Activated gamma-delta T cell treated with anti-CD3 and anti-CD28 coated beads, Interleukin-2, amount 50 U/mL, for 16 hours (primary cell): ENCODE measurements around the gene GPR78.

Experiments
- DNase-seq: peaks from one replicate; pipeline ENCODE4 v3.0.0-alpha.2; 2020; ENCODE audit warnings: low read depth

The GPR78 gene

DNA sequence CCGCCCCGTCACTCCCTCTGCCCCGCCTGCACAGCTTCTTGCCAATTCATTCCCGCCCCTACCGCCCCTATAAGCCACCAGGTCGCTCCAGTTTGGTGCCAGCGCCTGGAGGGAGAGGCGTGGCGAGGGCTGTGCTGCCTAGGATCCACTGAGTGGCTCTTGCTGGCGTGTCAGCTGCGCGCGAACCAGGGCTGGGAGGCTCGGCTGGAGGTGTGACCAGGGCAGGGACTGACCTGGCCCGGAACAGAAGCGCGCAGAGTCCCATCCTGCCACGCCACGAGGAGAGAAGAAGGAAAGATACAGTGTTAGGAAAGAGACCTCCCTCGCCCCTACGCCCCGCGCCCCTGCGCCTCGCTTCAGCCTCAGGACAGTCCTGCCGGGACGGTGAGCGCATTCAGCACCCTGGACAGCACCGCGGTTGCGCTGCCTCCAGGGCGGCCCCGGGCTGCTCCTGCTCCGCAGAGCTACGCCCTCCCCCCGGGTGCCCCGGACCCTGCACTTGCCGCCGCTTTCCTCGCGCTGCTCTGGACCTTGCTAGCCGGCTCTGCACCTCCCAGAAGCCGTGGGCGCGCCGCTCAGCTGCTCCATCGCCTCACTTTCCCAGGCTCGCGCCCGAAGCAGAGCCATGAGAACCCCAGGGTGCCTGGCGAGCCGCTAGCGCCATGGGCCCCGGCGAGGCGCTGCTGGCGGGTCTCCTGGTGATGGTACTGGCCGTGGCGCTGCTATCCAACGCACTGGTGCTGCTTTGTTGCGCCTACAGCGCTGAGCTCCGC, at the start of gene GPR78:
Gene GPR78 (plus strand): TSS at position 72 of the 773 bp plus-strand sequence. CDS start 591 bp downstream, at position 663.
- no peak for DNase-seq

GRCh38 chr4:8532245-8532781, 47.9 kb upstream of the GPR78 start:
- DNase-seq = no peak

- DNase-seq = no peak
Measured at GRCh38 chr4:8533274-8533865, 46.8 kb upstream of the GPR78 start.

DNA sequence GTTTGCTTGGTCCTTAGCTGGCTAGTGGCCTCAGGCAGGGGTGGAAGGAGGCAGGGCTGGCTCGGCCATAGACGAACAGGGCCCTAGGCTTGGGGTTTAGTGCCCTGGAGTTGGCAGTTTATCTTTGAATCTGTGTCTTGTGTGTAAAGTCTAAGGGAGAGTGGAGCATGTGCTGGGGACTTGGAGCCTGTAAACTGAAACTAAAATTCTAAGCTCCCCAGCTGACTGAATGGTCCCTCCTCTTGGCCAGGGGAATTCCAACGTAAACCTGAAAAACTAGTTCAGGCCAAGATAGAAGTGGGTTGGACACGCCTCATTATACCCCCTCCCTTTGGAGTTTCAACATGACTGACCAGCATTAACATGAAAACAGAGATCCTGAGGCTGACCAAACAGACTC, 46.1 kb upstream of the GPR78 start:
- DNase-seq = no peak

DNA sequence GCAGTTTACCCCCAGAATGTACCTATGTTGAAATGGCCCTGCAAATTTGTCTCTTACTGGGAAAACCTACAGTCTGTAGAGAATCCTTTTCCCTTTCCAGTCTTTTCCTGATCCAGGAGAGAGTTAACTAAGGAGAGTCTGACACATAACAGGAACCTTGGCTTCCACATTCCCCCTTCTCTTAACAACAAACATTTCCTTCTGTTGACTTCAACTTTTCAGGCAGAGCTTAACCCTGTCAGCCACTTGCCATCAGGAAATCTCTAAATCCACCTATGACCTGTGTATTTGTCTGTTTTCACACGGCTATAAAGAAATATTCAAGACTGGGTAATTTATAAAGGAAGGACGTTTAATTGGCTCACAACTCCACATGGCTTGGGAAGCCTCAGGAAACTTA, 45.6 kb upstream of the GPR78 start:
- DNase-seq = no peak

DNA sequence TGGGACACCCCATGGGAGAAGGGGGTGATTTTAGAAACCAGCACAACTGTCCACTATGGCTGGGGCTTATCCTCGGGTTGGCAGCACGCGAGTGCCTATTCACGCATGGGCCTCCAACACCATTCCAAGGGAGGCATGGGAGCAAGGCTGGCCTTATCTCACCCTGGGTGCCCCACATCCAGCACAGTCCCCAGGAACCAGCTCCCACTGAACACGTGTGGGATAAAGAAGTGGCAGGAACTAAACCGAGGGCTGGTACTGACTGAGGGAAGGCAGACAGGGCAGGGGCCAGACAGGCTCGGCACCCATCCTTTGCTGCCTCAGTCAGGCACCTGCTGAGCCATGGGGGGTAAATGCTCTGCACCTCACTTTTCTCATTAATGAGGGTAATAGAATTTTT, 43.7 kb upstream of the GPR78 start:
- no peak for DNase-seq

- no peak for DNase-seq
Measured at GRCh38 chr4:8537041-8537461, 43.1 kb upstream of the GPR78 start.

DNA sequence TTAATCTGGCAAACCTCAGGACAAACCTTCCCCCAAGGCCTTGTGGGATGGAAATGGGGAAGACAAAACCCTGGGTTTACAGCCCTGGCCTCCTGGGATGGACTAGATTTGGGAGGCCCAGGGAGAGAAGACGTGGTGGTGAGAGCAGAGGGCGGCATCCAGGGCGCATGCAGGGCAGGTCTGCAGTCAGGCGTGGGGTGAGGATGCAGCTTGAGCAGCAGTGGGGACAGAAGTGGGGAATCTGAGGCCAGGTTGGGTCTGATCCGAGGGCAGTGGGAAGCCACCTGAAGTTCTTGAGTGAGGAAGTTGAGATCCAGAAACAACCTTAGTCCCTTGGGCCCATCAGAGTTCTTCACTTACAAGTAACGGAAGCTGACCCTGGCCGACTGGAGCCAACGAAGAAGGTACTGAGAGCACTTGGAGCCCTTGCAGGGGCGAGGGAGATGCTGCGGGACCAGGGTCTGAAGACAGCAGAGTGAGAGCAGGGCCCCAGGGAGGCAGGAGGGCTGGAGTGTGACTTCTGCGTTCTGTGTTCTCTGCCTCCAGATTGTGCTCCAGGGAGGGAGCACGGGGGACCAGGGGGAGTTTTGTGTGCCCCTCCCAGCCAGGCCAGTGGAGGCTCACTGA, 42.0 kb upstream of the GPR78 start:
- DNase-seq = no peak

- DNase-seq = no peak
Measured at GRCh38 chr4:8538703-8539567, 41.3 kb upstream of the GPR78 start.

DNA sequence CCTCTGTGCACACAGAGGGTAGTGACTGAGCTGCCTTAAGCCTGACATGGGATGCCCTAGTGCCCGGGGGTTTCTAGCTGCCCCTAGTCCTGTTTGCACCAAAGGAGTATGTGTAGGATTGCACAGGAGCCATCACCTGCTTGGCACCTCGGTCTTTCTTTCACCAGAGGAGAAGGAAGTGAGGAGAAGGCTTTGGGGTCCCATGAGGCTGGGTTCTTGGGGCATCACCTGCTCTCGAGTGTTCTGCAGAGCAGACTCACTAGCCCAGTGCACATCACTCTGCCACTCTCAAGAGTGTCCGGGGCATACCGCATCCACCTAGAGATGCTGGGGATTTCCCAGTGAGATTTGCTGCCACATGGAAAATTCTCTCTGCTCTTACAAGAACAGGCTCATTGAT, 40.5 kb upstream of the GPR78 start:
- no peak for DNase-seq

DNA sequence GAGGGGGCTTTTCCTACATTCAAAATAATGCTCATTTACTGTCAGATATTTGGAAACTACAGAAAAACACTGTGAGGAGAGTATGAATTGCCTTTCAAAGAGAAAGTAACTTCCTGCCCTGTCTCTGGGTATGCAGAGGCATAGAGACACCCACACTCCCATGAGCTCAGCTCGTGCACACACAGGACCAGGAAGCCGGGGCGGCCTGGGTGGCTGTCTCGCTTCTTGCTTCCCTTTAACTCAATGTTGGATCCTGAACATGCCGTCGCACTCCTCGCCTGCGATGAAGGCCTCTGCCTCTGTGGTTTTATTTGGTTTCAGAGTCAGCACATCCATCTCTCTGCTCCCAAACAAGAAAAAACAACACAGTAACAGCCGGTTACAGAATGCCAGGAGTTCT, 40.1 kb upstream of the GPR78 start:
- no peak for DNase-seq

DNA sequence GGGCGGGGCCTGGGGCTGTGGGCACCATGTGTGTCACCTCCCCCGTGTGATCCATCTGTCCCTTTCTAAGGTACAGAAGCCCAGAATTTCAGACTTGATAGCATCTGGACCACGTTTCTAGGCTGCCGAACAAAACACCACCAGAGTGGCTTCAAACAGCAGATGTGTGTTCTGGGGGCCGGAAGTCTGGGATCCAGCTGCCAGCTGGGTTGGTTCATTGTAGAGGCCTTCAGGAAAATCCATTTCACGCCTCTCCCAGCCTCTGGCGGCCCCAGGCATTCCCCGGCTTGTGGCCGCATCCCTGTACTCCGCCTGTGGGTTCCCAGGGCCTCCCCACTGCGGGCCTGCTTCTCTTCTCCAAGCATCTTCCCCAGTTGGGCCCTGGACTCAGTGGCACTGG, 39.6 kb upstream of the GPR78 start:
- no peak for DNase-seq

DNA sequence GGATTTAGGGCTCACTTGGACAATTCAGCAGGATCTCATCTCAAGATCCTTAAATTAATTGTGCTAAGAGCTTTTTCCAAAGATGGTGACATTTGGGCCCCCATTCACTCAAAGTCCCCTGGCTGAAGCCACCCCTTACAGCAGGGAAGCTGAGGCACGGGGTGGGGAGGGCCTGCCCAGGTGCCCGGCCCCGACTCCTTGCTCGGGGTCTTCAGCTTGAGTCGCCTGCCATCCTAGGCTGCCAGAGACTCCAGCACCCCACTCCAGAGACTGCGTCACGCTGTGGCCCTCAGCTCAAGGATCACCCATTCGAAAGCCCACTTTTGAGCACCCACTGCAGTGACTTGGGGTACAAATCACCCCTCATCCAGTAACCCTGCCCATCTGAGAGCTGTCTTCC, 39.2 kb upstream of the GPR78 start:
- DNase-seq = no peak

DNA sequence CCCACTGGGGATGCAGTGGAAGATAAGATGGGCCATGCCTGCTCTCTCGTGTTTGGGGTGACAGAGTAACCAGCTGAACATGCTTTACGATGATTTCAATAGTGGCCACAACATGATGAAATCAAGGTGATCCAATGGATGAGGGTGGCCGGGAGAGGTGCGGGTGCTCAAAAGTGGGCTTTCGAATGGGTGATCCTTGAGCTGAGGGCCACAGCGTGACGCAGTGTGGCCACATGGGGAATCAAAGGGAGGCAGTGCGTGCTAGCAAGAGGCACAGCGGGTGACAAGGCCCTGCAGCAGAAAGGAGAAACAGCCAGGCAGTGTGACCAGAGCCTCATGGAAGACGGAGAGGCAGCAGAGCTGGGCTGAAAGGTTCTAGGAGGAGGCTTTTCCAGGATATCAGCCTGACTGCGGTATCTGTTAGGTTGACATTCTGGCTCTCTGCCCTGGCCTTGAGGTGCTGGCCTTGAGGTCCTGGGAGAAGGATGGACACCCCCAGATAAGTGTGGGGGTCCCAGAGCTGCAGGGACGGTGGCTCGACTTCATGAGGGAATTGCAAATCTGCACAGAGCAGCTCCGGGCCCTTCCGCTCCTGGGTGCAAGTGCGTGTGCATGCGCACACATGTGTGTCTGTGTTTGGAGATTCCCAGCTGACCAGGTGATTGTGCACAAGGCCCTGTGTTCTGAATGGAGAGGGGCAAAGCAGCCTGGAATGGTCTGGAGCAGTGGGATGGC, 38.0 kb upstream of the GPR78 start:
- no peak for DNase-seq

- no peak for DNase-seq
Measured at GRCh38 chr4:8542776-8543525, 37.2 kb upstream of the GPR78 start.

DNA sequence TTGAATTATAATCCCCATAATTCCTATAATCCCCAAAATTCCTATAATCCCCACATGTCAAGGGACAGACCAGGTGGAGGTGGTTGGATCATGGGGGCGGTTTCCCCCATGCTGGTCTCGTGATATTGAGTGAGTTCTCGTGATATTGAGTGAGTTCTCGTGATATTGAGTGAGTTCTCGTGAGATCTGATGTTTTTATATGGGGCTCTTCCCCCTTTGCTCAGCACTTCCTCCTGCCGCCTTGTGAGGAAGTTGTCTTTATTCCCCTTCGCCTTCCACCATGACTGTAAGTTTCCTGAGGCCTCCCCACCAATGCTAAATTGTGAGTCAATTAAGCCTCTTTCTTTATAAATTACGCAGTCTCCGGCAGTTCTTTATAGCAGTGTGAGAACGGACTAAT, 36.6 kb upstream of the GPR78 start:
- DNase-seq = no peak

DNA sequence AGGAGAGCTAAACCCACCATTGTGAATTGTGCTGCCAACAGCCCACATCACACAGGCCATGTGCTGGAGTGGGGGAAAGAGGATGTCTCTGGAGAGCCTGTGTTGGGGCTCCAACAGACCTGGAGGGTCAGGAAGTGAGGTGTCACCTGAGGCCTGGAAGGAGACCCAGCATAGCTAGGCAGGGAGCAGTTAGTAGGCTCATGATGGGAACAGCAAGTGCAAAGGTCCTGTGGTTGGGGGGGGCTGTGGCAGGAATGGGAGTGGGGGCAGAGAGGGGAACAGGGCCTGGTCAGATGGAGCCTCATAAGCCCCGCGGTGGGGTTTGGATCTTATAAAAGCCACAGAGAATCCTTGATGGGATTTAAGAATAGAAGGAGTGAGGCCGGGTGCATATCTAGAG, 35.9 kb upstream of the GPR78 start:
- DNase-seq = no peak

DNA sequence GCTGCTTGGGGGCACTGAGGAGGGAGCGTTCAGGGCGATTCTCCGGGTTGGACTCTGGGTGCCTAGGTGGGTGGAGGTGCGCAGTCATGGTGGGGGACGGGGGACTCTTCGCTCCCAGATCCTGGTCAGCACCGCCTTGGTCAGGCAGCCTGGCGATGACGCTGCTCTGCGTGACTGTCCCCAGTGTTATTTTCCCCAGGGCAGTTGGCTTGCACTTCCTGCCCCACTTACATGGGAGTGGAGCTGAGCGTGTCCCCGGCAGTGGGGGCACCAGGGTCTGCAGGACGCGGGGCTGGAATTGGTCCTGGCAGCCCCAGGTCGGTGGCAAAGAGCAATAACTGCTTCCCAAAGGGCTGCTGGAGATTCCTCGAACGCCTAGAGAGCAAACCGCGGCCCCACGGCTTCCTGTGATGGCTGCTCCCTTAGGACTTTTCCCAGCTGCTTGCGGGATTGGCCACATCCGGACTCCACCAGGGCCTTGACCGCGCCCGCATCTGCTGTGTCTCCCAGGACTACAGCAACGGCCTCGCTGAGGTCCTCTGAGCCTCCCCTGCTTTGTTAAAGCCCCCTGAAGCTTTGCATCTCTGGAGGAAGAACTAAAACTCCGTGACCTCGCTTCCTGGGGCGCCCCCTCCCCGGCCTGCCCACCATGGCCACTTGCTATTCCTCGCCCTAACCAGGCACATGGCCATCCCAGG, 35.3 kb upstream of the GPR78 start:
- no peak for DNase-seq

GRCh38 chr4:8545439-8545765, 34.8 kb upstream of the GPR78 start:
- DNase-seq = no peak

- no peak for DNase-seq
Measured at GRCh38 chr4:8546766-8547107, 33.5 kb upstream of the GPR78 start.
